Neural cell (in vitro differentiated cells): Measurements from ENCODE around the gene PSMG4. TPM values are rescaled to one million over a fixed set of nuclear protein-coding genes. Genes with fewer than 3 reads are reported as not detected.

ENCODE experiments used
- H2AFZ ChIP-seq: fragments of 200-600, 300-800 bp; sonication (generic), shearing (Covaris generic); 2 replicates; pipeline ENCODE4 v1.6.0; 2014; ENCODE audit warnings: low read depth, mild to moderate bottlenecking, antibody characterized with exemption, low read length, moderate library complexity
- H3F3A ChIP-seq: fragments of 200-600 bp; shearing (Covaris generic); 2 replicates; pipeline ENCODE4 v1.6.1; 2016; ENCODE audit warnings: mild to moderate bottlenecking, moderate library complexity, mixed read lengths, antibody characterized with exemption, low read length; ENCODE audit not compliant: insufficient read depth, poor library complexity, severe bottlenecking
- H3K27ac ChIP-seq: fragments of 200-600, 300-800 bp; sonication (generic), shearing (Covaris generic); 2 replicates; pipeline ENCODE4 v1.5.1; 2014; ENCODE audit warnings: mild to moderate bottlenecking, low read length, moderate library complexity
- H3K27me3 ChIP-seq: fragments of 300-800, 200-600 bp; sonication (generic), shearing (Covaris generic); 2 replicates; pipeline ENCODE4 v1.6.0; 2014; ENCODE audit warnings: mild to moderate bottlenecking, low read depth, low read length, moderate library complexity; ENCODE audit not compliant: insufficient read depth
- H3K36me3 ChIP-seq: fragments of 300-800, 200-600 bp; sonication (generic), shearing (Covaris generic); 2 replicates; pipeline ENCODE4 v1.5.1; 2014; ENCODE audit warnings: mild to moderate bottlenecking, antibody characterized with exemption, low read length, moderate library complexity; ENCODE audit not compliant: insufficient read depth
- H3K4me2 ChIP-seq: fragments of 300-800, 200-600 bp; sonication (generic), shearing (Covaris generic); 2 replicates; pipeline ENCODE4 v1.6.0; 2014; ENCODE audit warnings: mild to moderate bottlenecking, low read length
- H3K4me3 ChIP-seq: fragments of 300-800, 200-600 bp; sonication (generic), shearing (Covaris generic); 2 replicates; pipeline ENCODE4 v1.5.1; 2014; ENCODE audit warnings: mild to moderate bottlenecking, low read length, moderate library complexity
- H3K79me2 ChIP-seq: fragments of 200-600 bp; shearing (Covaris generic); replicated peaks from 2 replicates; pipeline ENCODE4 v1.6.0; 2014; ENCODE audit warnings: mild to moderate bottlenecking, low read length, moderate library complexity; ENCODE audit not compliant: insufficient read depth
- H3K9ac ChIP-seq: fragments of 300-800, 200-600 bp; sonication (generic), shearing (Covaris generic); 2 replicates; pipeline ENCODE4 v1.6.1; 2016; ENCODE audit warnings: mild to moderate bottlenecking, low read length, mixed read lengths
- H3K9me2 ChIP-seq: fragments of 200-600 bp; shearing (Covaris generic); 2 replicates; pipeline ENCODE4 v1.6.1; 2016; ENCODE audit warnings: mild to moderate bottlenecking, low read length, mixed read lengths; ENCODE audit not compliant: insufficient read depth
- H3K9me3 ChIP-seq: fragments of 200-600, 300-800 bp; sonication (generic), shearing (Covaris generic); 2 replicates; pipeline ENCODE4 v1.6.1; 2016; ENCODE audit warnings: mild to moderate bottlenecking, mixed run types, low read length, moderate library complexity, mixed read lengths
- H4K20me1 ChIP-seq: fragments of 200-600 bp; shearing (Covaris generic); 2 replicates; pipeline ENCODE4 v1.6.1; 2016; ENCODE audit warnings: mild to moderate bottlenecking, mixed run types; ENCODE audit not compliant: insufficient read depth
- CTCF ChIP-seq: fragments of 450-650 bp; IDR thresholded peaks from 2 replicates; pipeline ENCODE4 v1.5.1; 2014; ENCODE audit warnings: antibody characterized with exemption, mild to moderate bottlenecking, moderate library complexity; ENCODE audit not compliant: poor library complexity, severe bottlenecking
- EP300 ChIP-seq: fragments of 450-650 bp; conservative IDR thresholded peaks from 2 replicates; pipeline ENCODE4 v1.6.1; 2014; ENCODE audit warnings: antibody characterized with exemption, mild to moderate bottlenecking, moderate library complexity; ENCODE audit not compliant: poor library complexity, severe bottlenecking
- EZH2 ChIP-seq: fragments of 200-600, 300-800 bp; shearing (Covaris generic), sonication (generic); IDR thresholded peaks from 2 replicates; pipeline ENCODE4 v1.6.1; 2014; ENCODE audit warnings: antibody characterized with exemption, low read length, borderline replicate concordance, mild to moderate bottlenecking; ENCODE audit not compliant: insufficient read depth, poor library complexity, severe bottlenecking
- MXI1 ChIP-seq: fragments of 450-650 bp; conservative IDR thresholded peaks from 2 replicates; pipeline ENCODE4 v1.6.1; 2014; ENCODE audit warnings: antibody characterized with exemption, mild to moderate bottlenecking; ENCODE audit not compliant: poor library complexity, severe bottlenecking
- POLR2AphosphoS5 ChIP-seq: IDR thresholded peaks from 2 replicates; pipeline ENCODE4 v1.6.1; 2012
- RAD21 ChIP-seq: fragments of 450-650 bp; conservative IDR thresholded peaks from 2 replicates; pipeline ENCODE4 v1.6.1; 2014; ENCODE audit warnings: antibody characterized with exemption, mild to moderate bottlenecking, moderate library complexity
- REST ChIP-seq: IDR thresholded peaks from 2 replicates; pipeline ENCODE4 v1.6.1; 2012; ENCODE audit warnings: borderline replicate concordance
- SMC3 ChIP-seq: fragments of 450-650 bp; conservative IDR thresholded peaks from 2 replicates; pipeline ENCODE4 v1.6.1; 2014; ENCODE audit warnings: antibody characterized with exemption, mild to moderate bottlenecking, moderate library complexity; ENCODE audit not compliant: poor library complexity
- TAF1 ChIP-seq: IDR thresholded peaks from 2 replicates; pipeline ENCODE4 v1.6.1; 2012; ENCODE audit warnings: low read depth
- polyA plus RNA-seq: library from polyadenylated mRNA; depleted of rRNA; stranded (reverse); fragments of >200 nt; gene quantifications from 2 replicates; pipeline ENCODE4 v1.2.3, GENCODE V29; 2014

PSMG4 gene
- polyA plus RNA-seq, 1 donor from 2014 or later, result 52.0 TPM

- H3K9me2 ChIP-seq, result no peaks in the 10 kb centered on the region
- no peaks in the 10 kb centered on the region for H4K20me1 ChIP-seq
- TF ChIP-seq TAF1 (no peak), CTCF (no peak), EZH2 (no peak), RAD21 (no peak), POLR2AphosphoS5 (no peak), REST (no peak), EP300 (no peak), MXI1 (no peak), SMC3 (no peak)
- no peak overlapping the region for H3K4me2 ChIP-seq
- no peak overlapping the region for H3K9ac ChIP-seq
- peaks cover 47% of the 10 kb centered on the region for H3K79me2 ChIP-seq
- H3K4me3 ChIP-seq, result peak overlapping the region; percentile 34
- no peaks in the 10 kb centered on the region for H3K36me3 ChIP-seq
- no peak overlapping the region for H3K27ac ChIP-seq
- H3K27me3 ChIP-seq, result no peaks in the 10 kb centered on the region
- H2AFZ ChIP-seq, result no peak overlapping the region
- H3F3A ChIP-seq, result no peaks in the 10 kb centered on the region
- H3K9me3 ChIP-seq, result no peaks in the 10 kb centered on the region
These were observed 2.2 kb downstream of the PSMG4 start for GRCh38 chr6:3260772-3261517.

GRCh38 chr6:3261518-3261820, 2.7 kb downstream of the PSMG4 start:
- Histone ChIP-seq H3K79me2 (peaks cover 45% of the 10 kb centered on the region), H3K4me3 (peak overlapping the region; percentile 34), H3K9ac (no peak overlapping the region), H4K20me1 (no peaks in the 10 kb centered on the region), H3K4me2 (no peak overlapping the region), H3K9me3 (no peaks in the 10 kb centered on the region), H2AFZ (no peak overlapping the region), H3K27me3 (no peaks in the 10 kb centered on the region), H3F3A (no peaks in the 10 kb centered on the region), H3K27ac (no peak overlapping the region), H3K36me3 (no peaks in the 10 kb centered on the region), H3K9me2 (no peaks in the 10 kb centered on the region)
- no peak for TF ChIP-seq REST
- TF ChIP-seq MXI1, result no peak
- no peak for TF ChIP-seq CTCF
- TF ChIP-seq SMC3, result no peak
- TF ChIP-seq TAF1, result no peak
- no peak for TF ChIP-seq POLR2AphosphoS5
- no peak for TF ChIP-seq RAD21
- TF ChIP-seq EP300, result no peak
- TF ChIP-seq EZH2, result no peak
